ENCODE results near the gene HSPBP1.

Gene HSPBP1

DNA sequence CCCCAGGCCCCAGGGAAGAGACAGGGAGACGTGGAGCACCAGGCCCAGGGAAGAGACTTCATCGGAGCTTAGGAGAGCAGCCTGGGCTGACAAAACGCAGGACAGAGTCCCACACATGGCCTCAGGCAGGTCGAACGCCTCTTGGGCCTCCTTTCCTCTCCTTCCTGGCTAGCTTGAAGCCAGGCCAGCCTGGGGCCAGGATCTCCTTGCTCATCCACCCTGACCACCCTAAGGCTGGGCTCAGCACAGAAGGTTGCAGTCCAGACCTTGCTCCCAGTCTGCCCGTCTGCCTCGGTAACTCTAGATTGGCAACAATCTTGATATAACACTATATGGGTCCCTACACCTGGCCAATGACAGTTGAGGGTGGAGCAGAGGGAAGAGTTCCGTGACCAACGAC, 31.2 kb downstream of the HSPBP1 start:
- no peak overlapping the region for H3K27ac ChIP-seq (ENCODE audit: extremely low read depth, low read depth, low read length)
- no peak overlapping the region for H3K4me3 ChIP-seq (ENCODE audit: low read depth, low read length)
- CTCF ChIA-PET = interaction anchor here (0.7 kb wide), 2 partner anchors 35 to 84 kb away, joined by 3 read pairs; no protein-coding TSS in a partner anchor
- H3K9me3 ChIP-seq (ENCODE audit: control insufficient read depth, insufficient read depth, low read depth, low read length) = no peaks in the 10 kb centered on the region
- POLR2A ChIA-PET = interaction anchor here (1.5 kb wide), 1 partner anchor 10 kb away, joined by 7 read pairs; the partner anchor contains the start of gene PPP6R1
- TF ChIP-seq KLF10 (tag by site-specific recombination; IDR thresholded peaks at IDR 0.05) = no peak
- TF ChIP-seq ZNF561 (tag by site-specific recombination; IDR thresholded peaks at IDR 0.05; ENCODE audit: borderline replicate concordance) = no peak
- no peak for TF ChIP-seq YY1 (tag by site-specific recombination; IDR thresholded peaks at IDR 0.05)
- TF ChIP-seq ZNF621 (tag by site-specific recombination; IDR thresholded peaks at IDR 0.05) = no peak
- TF ChIP-seq, protein P1, sequence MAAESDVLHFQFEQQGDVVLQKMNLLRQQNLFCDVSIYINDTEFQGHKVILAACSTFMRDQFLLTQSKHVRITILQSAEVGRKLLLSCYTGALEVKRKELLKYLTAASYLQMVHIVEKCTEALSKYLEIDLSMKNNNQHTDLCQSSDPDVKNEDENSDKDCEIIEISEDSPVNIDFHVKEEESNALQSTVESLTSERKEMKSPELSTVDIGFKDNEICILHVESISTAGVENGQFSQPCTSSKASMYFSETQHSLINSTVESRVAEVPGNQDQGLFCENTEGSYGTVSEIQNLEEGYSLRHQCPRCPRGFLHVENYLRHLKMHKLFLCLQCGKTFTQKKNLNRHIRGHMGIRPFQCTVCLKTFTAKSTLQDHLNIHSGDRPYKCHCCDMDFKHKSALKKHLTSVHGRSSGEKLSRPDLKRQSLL (tag by site-specific recombination; IDR thresholded peaks at IDR 0.05) = no peak
- TF ChIP-seq, protein P2, sequence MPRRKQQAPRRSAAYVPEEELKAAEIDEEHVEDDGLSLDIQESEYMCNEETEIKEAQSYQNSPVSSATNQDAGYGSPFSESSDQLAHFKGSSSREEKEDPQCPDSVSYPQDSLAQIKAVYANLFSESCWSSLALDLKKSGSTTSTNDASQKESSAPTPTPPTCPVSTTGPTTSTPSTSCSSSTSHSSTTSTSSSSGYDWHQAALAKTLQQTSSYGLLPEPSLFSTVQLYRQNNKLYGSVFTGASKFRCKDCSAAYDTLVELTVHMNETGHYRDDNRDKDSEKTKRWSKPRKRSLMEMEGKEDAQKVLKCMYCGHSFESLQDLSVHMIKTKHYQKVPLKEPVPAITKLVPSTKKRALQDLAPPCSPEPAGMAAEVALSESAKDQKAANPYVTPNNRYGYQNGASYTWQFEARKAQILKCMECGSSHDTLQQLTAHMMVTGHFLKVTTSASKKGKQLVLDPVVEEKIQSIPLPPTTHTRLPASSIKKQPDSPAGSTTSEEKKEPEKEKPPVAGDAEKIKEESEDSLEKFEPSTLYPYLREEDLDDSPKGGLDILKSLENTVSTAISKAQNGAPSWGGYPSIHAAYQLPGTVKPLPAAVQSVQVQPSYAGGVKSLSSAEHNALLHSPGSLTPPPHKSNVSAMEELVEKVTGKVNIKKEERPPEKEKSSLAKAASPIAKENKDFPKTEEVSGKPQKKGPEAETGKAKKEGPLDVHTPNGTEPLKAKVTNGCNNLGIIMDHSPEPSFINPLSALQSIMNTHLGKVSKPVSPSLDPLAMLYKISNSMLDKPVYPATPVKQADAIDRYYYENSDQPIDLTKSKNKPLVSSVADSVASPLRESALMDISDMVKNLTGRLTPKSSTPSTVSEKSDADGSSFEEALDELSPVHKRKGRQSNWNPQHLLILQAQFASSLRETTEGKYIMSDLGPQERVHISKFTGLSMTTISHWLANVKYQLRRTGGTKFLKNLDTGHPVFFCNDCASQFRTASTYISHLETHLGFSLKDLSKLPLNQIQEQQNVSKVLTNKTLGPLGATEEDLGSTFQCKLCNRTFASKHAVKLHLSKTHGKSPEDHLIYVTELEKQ (tag by site-specific recombination; IDR thresholded peaks at IDR 0.05; ENCODE audit: borderline replicate concordance) = no peak
- no peak for TF ChIP-seq ZNF596 (tag by site-specific recombination; IDR thresholded peaks at IDR 0.05)
- no peak for TF ChIP-seq ZNF555 (tag by site-specific recombination; conservative IDR thresholded peaks at IDR 0.05)
- TF ChIP-seq ZNF514 (tag by site-specific recombination; IDR thresholded peaks at IDR 0.05) = no peak
- no peak for TF ChIP-seq KLF1 (tag by site-specific recombination; IDR thresholded peaks at IDR 0.05)
- TF ChIP-seq, protein P3, sequence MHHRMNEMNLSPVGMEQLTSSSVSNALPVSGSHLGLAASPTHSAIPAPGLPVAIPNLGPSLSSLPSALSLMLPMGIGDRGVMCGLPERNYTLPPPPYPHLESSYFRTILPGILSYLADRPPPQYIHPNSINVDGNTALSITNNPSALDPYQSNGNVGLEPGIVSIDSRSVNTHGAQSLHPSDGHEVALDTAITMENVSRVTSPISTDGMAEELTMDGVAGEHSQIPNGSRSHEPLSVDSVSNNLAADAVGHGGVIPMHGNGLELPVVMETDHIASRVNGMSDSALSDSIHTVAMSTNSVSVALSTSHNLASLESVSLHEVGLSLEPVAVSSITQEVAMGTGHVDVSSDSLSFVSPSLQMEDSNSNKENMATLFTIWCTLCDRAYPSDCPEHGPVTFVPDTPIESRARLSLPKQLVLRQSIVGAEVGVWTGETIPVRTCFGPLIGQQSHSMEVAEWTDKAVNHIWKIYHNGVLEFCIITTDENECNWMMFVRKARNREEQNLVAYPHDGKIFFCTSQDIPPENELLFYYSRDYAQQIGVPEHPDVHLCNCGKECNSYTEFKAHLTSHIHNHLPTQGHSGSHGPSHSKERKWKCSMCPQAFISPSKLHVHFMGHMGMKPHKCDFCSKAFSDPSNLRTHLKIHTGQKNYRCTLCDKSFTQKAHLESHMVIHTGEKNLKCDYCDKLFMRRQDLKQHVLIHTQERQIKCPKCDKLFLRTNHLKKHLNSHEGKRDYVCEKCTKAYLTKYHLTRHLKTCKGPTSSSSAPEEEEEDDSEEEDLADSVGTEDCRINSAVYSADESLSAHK (tag by site-specific recombination; IDR thresholded peaks at IDR 0.05) = no peak
- TF ChIP-seq, protein P4, sequence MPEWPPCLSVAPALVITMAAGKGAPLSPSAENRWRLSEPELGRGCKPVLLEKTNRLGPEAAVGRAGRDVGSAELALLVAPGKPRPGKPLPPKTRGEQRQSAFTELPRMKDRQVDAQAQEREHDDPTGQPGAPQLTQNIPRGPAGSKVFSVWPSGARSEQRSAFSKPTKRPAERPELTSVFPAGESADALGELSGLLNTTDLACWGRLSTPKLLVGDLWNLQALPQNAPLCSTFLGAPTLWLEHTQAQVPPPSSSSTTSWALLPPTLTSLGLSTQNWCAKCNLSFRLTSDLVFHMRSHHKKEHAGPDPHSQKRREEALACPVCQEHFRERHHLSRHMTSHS (tag by site-specific recombination; IDR thresholded peaks at IDR 0.05) = no peak
- no peaks in the 10 kb centered on the region for H3K4me1 ChIP-seq (ENCODE audit: control insufficient read depth, insufficient read depth, low read length)
- H3K36me3 ChIP-seq (ENCODE audit: control insufficient read depth in 2 of 2, insufficient read depth in 1 of 2, low read length in 2 of 2) = peaks cover 24 to 67% of the 10 kb centered on the region in 2 experiments; a peak in 2 of 3 replicates

DNA sequence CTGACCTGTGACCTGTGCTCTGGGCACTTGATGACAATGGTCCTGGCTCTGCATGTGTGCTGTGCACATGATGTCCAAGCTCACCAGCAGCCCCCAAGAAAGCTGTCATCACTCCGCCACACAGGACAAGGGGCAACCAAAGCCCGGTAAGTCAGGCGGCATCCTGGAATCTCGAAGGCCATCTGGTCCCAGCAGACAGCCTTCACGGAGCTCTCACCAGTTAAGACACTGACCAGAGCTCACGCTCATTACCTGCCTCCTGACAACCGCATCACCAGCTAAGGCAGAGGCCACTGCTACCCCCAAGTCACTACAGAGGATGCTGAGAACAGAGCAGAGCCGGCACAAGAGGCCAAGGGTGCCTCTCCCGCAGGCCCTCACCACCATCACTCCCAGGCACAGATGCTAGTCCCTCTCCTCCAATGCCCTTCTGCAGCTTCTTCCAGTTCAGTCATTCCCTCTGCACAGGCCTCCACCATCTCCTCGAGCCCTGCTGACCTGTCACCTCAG, 31.7 kb downstream of the HSPBP1 start:
- Histone ChIP-seq H3K36me3 (ENCODE audit: control insufficient read depth in 2 of 2, insufficient read depth in 1 of 2, low read length in 2 of 2) (peaks cover 29 to 70% of the 10 kb centered on the region in 2 experiments; a peak in 2 of 3 replicates), H3K4me3 (ENCODE audit: low read depth, low read length) (no peak overlapping the region), H3K9me3 (ENCODE audit: control insufficient read depth, insufficient read depth, low read depth, low read length) (no peaks in the 10 kb centered on the region), H3K27ac (ENCODE audit: extremely low read depth, low read depth, low read length) (no peak overlapping the region), H3K4me1 (ENCODE audit: control insufficient read depth, insufficient read depth, low read length) (no peaks in the 10 kb centered on the region)
- ChIA-PET POLR2A (interaction anchor here (1.5 kb wide), 1 partner anchor 11 kb away, joined by 7 read pairs; the partner anchor contains the start of gene PPP6R1), CTCF (interaction anchor here (0.7 kb wide), 1 partner anchor 34 kb away, joined by 3 read pairs; no protein-coding TSS in a partner anchor)
- TF ChIP-seq ZBTB7A (tag by site-specific recombination; IDR thresholded peaks at IDR 0.05; ENCODE audit: low read depth) (no peak), FEZF1 (tag by site-specific recombination; IDR thresholded peaks at IDR 0.05) (no peak), EGR2 (tag by site-specific recombination; IDR thresholded peaks at IDR 0.05; ENCODE audit: low read depth) (no peak), ZNF350 (tag by site-specific recombination; IDR thresholded peaks at IDR 0.05) (no peak), ZNF175 (tag by site-specific recombination; IDR thresholded peaks at IDR 0.05) (no peak), SP2 (tag by site-specific recombination; IDR thresholded peaks at IDR 0.05) (no peak), ZNF394 (tag by site-specific recombination; IDR thresholded peaks at IDR 0.05; ENCODE audit: borderline replicate concordance) (no peak), ZNF529 (tag by site-specific recombination; IDR thresholded peaks at IDR 0.05; ENCODE audit: insufficient replicate concordance) (no peak)
- TF ChIP-seq, protein P5, sequence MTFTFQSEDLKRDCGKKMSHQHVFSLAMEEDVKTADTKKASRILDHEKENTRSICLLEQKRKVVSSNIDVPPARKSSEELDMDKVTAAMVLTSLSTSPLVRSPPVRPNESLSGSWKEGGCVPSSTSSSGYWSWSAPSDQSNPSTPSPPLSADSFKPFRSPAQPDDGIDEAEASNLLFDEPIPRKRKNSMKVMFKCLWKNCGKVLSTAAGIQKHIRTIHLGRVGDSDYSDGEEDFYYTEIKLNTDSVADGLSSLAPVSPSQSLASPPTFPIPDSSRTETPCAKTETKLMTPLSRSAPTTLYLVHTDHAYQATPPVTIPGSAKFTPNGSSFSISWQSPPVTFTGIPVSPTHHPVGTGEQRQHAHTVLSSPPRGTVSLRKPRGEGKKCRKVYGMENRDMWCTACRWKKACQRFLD (tag by site-specific recombination; IDR thresholded peaks at IDR 0.05) = no peak

All from HEK293 (cell line).